Measurements from ENCODE around the gene ZNF438.

GRCh38 chr10:30996481-30997005 is 35.1 kb downstream of the ZNF438 start:
- TF ChIP-seq CEBPB (IDR thresholded peaks at IDR 0.05; ENCODE audit: borderline replicate concordance in 1 of 2, low read depth in 2 of 2, low read length in 2 of 2) (no peak), POLR2AphosphoS2 (IDR thresholded peaks at IDR 0.05; ENCODE audit: low read depth, low read length) (no peak), POU2F2 (IDR thresholded peaks at IDR 0.05; ENCODE audit: borderline replicate concordance, low read depth, low read length) (no peak), EZH2 (IDR thresholded peaks at IDR 0.05; ENCODE audit: borderline replicate concordance, control insufficient read depth, low read depth, low read length) (no peak), SMAD1 (IDR thresholded peaks at IDR 0.05; ENCODE audit: low read depth, partially characterized antibody) (no peak), JUND (IDR thresholded peaks at IDR 0.05; ENCODE audit: low read depth, low read length) (no peak), STAT1 (conservative IDR thresholded peaks at IDR 0.05) (no peak)
- TF ChIP-seq, protein P1, sequence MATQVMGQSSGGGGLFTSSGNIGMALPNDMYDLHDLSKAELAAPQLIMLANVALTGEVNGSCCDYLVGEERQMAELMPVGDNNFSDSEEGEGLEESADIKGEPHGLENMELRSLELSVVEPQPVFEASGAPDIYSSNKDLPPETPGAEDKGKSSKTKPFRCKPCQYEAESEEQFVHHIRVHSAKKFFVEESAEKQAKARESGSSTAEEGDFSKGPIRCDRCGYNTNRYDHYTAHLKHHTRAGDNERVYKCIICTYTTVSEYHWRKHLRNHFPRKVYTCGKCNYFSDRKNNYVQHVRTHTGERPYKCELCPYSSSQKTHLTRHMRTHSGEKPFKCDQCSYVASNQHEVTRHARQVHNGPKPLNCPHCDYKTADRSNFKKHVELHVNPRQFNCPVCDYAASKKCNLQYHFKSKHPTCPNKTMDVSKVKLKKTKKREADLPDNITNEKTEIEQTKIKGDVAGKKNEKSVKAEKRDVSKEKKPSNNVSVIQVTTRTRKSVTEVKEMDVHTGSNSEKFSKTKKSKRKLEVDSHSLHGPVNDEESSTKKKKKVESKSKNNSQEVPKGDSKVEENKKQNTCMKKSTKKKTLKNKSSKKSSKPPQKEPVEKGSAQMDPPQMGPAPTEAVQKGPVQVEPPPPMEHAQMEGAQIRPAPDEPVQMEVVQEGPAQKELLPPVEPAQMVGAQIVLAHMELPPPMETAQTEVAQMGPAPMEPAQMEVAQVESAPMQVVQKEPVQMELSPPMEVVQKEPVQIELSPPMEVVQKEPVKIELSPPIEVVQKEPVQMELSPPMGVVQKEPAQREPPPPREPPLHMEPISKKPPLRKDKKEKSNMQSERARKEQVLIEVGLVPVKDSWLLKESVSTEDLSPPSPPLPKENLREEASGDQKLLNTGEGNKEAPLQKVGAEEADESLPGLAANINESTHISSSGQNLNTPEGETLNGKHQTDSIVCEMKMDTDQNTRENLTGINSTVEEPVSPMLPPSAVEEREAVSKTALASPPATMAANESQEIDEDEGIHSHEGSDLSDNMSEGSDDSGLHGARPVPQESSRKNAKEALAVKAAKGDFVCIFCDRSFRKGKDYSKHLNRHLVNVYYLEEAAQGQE (IDR thresholded peaks at IDR 0.05; ENCODE audit: low read depth, low read length) = no peak
- TF ChIP-seq, protein P2, sequence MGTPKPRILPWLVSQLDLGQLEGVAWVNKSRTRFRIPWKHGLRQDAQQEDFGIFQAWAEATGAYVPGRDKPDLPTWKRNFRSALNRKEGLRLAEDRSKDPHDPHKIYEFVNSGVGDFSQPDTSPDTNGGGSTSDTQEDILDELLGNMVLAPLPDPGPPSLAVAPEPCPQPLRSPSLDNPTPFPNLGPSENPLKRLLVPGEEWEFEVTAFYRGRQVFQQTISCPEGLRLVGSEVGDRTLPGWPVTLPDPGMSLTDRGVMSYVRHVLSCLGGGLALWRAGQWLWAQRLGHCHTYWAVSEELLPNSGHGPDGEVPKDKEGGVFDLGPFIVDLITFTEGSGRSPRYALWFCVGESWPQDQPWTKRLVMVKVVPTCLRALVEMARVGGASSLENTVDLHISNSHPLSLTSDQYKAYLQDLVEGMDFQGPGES (IDR thresholded peaks at IDR 0.05) = no peak
- TF ChIP-seq, protein P3, sequence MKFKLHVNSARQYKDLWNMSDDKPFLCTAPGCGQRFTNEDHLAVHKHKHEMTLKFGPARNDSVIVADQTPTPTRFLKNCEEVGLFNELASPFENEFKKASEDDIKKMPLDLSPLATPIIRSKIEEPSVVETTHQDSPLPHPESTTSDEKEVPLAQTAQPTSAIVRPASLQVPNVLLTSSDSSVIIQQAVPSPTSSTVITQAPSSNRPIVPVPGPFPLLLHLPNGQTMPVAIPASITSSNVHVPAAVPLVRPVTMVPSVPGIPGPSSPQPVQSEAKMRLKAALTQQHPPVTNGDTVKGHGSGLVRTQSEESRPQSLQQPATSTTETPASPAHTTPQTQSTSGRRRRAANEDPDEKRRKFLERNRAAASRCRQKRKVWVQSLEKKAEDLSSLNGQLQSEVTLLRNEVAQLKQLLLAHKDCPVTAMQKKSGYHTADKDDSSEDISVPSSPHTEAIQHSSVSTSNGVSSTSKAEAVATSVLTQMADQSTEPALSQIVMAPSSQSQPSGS (IDR thresholded peaks at IDR 0.05; ENCODE audit: low read length) = no peak
- TF ChIP-seq, protein P4, sequence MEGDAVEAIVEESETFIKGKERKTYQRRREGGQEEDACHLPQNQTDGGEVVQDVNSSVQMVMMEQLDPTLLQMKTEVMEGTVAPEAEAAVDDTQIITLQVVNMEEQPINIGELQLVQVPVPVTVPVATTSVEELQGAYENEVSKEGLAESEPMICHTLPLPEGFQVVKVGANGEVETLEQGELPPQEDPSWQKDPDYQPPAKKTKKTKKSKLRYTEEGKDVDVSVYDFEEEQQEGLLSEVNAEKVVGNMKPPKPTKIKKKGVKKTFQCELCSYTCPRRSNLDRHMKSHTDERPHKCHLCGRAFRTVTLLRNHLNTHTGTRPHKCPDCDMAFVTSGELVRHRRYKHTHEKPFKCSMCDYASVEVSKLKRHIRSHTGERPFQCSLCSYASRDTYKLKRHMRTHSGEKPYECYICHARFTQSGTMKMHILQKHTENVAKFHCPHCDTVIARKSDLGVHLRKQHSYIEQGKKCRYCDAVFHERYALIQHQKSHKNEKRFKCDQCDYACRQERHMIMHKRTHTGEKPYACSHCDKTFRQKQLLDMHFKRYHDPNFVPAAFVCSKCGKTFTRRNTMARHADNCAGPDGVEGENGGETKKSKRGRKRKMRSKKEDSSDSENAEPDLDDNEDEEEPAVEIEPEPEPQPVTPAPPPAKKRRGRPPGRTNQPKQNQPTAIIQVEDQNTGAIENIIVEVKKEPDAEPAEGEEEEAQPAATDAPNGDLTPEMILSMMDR (IDR thresholded peaks at IDR 0.05 in 2 of 3, conservative IDR thresholded peaks at IDR 0.05 in 1 of 3; ENCODE audit: control insufficient read depth in 2 of 3, extremely low read depth in 1 of 3, insufficient read depth in 1 of 3, low read depth in 3 of 3, low read length in 3 of 3) = no peak
